GM12878 (cell line): Measurements from ENCODE around the gene RGS19. TPM values are rescaled to one million over a fixed set of nuclear protein-coding genes. Genes with fewer than 3 reads are reported as not detected.

ENCODE experiments used
- BACH1 ChIP-seq: fragments of 450-650 bp; IDR thresholded peaks from 2 replicates; pipeline ENCODE4 v1.6.1; 2017; ENCODE audit warnings: mild to moderate bottlenecking, borderline replicate concordance
- DPF2 ChIP-seq: fragments of 450-650 bp; IDR thresholded peaks from 2 replicates; pipeline ENCODE4 v1.6.1; 2017; ENCODE audit warnings: mild to moderate bottlenecking
- MEF2B ChIP-seq: fragments of 450-650 bp; IDR thresholded peaks from 2 replicates; pipeline ENCODE4 v1.6.1; 2018; ENCODE audit warnings: mild to moderate bottlenecking, moderate library complexity; ENCODE audit not compliant: partially characterized antibody, poor library complexity, severe bottlenecking
- MLLT1 ChIP-seq: fragments of 450-650 bp; IDR thresholded peaks from 2 replicates; pipeline ENCODE4 v1.6.1; 2016; ENCODE audit warnings: mild to moderate bottlenecking
- MYB ChIP-seq: fragments of 150-350 bp; IDR thresholded peaks from 2 replicates; pipeline ENCODE4 v1.6.1; 2014; ENCODE audit warnings: mild to moderate bottlenecking, low read depth, low read length, borderline replicate concordance
- NBN ChIP-seq: fragments of 450-650 bp; IDR thresholded peaks from 2 replicates; pipeline ENCODE4 v1.6.1; 2016
- PAX8 ChIP-seq: fragments of 450-650 bp; IDR thresholded peaks from 2 replicates; pipeline ENCODE4 v1.6.1; 2017; ENCODE audit warnings: mild to moderate bottlenecking, moderate library complexity
- SUPT20H ChIP-seq: IDR thresholded peaks from 2 replicates; pipeline ENCODE4 v1.6.1; 2011; ENCODE audit warnings: low read depth, mild to moderate bottlenecking, low read length, moderate library complexity, borderline replicate concordance; ENCODE audit not compliant: control insufficient read depth
- ZNF24 ChIP-seq: fragments of 450-650 bp; IDR thresholded peaks from 2 replicates; pipeline ENCODE4 v1.6.1; 2017; ENCODE audit warnings: antibody characterized with exemption, mild to moderate bottlenecking
- polyA plus RNA-seq, 11 experiments: library from polyadenylated mRNA; depleted of rRNA in 4 of 11; unstranded in 6 of 11; stranded (reverse) in 5 of 11; fragments of >200 nt; fragmentation: Nextera tagmentation in 4 of 11; fragmentation: Illumina TruSeq in 1 of 11; extraction: Ambion mirVana in 4 of 11; extraction: Trizol in 1 of 11; gene quantifications; 1 replicate in 1 of 11; 2 replicates in 10 of 11; pipeline versions ENCODE4 v1.2.1 to v1.2.3, GENCODE V29; 2011 to 2016; ENCODE audit warnings: inconsistent platforms in 2 of 11, missing spikeins in 2 of 11, low read depth in 1 of 11
- total RNA-seq, 4 experiments: library from RNA; depleted of rRNA in 3 of 4; stranded (reverse); fragments of >200 nt in 3 of 4; fragmentation: Illumina TruSeq in 1 of 4; extraction: Trizol in 1 of 4; gene quantifications; 2 replicates each; pipeline versions ENCODE4 v1.2.1 to v1.2.3, GENCODE V29; 2013 to 2021
- TF ChIP-seq, protein P1 (sequence below): fragments of 450-650 bp; IDR thresholded peaks from 2 replicates; pipeline ENCODE4 v1.6.1; 2017; ENCODE audit warnings: low read depth, mild to moderate bottlenecking, moderate library complexity

RGS19 gene
- total and polyA plus RNA-seq, 10 of the 15 experiments (the other 5 are each of a cell fraction or from before 2014, with no cell fraction given): 0.82 to 62.4 (median 39.8) TPM

DNA sequence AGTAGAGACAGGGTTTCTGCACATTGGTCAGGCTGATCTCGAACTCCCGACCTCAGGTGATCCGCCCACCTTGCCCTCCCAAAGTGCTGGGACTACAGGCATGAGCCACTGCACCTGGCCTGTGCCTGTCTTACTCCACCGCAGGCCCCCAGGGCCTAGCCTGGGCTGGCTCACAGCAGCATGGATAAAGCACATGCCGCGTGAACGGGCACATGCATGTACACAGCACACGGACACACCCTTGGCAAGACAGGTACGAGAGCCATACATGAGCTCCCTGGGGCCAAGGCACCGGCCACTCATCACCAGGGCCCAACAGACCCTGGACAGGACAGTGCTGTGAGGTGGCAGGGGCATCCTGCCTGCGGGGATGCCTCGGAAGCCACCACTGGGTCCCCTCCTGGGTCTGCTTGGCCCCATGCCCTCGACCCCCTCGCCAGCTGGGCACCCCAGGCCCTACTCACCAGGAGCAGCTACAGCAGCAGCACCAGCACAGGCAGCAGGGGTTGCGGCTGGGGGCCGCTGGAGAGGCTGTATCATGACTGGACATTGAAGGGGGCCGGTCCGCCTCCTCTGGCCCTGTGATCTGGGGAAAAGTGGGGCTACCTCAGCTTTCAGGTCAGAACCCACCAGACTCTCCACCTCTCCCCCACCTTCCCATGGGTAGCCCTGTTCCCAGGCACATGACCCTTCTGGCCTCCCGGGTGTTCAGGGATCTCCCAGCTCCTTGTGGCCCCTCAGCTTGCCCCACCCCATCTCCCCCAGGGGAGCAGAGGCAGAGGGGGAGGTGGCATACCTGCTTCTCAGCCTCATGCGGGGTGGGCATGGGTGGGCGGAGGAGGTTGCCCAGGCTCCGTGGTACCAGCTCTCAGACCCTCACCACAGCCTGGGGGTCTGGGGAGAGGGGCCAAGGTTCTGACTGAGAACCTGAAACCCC lies 3.0 kb downstream of the RGS19 start (continued):
- TF ChIP-seq ZNF24 (no peak), MYB (no peak), NBN (no peak), MLLT1 (peak; percentile 85), SUPT20H (no peak), MEF2B (no peak), PAX8 (no peak), BACH1 (0 out of 2 replicates have a peak, but pooled peaks have one; percentile 17), DPF2 (no peak)
- TF ChIP-seq, protein P1, sequence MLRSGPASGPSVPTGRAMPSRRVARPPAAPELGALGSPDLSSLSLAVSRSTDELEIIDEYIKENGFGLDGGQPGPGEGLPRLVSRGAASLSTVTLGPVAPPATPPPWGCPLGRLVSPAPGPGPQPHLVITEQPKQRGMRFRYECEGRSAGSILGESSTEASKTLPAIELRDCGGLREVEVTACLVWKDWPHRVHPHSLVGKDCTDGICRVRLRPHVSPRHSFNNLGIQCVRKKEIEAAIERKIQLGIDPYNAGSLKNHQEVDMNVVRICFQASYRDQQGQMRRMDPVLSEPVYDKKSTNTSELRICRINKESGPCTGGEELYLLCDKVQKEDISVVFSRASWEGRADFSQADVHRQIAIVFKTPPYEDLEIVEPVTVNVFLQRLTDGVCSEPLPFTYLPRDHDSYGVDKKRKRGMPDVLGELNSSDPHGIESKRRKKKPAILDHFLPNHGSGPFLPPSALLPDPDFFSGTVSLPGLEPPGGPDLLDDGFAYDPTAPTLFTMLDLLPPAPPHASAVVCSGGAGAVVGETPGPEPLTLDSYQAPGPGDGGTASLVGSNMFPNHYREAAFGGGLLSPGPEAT: no peak
